GM12878 (cell line): ENCODE measurements around the gene ZNF628. TPM values are rescaled to one million over a fixed set of nuclear protein-coding genes. Genes with fewer than 3 reads are reported as not detected.

Source experiments
- ATAC-seq: fragments of 200-7000 bp; cut with Tn5 transposase; 3 replicates; pipeline ENCODE4 v1.9.1; 2020; ENCODE audit warnings: mild to moderate bottlenecking, moderate library complexity
- BruUV-seq: library from RNA; stranded (reverse); fragments of 400-500 nt; replicated peaks from 2 replicates; lab custom pipeline; 2021; lab: Mats Ljungman, UMichigan
- CTCF ChIA-PET: fragments of 300-600 bp; sonication (Branson Sonifier 250); formaldehyde crosslinking; extraction: SDS; loops from one replicate; lab custom pipeline; 2021; ENCODE audit warnings: inconsistent platforms; lab: Yijun Ruan, JAX
- POLR2A ChIA-PET: fragments of 350-600 bp; formaldehyde crosslinking; extraction: SDS; loops from one replicate; lab custom pipeline; 2021; ENCODE audit warnings: inconsistent platforms; lab: Charles Lee
- RAD21 ChIA-PET: fragments of 300-600 bp; sonication (Branson Sonifier 250); formaldehyde crosslinking; loops from one replicate; lab custom pipeline; 2023; ENCODE audit warnings: antibody characterized with exemption; ENCODE audit not compliant: unreplicated experiment; lab: Charles Lee
- SMC1A ChIA-PET: fragments of 300-600 bp; sonication (Branson Sonifier 250); formaldehyde crosslinking; loops from one replicate; lab custom pipeline; 2023; ENCODE audit not compliant: unreplicated experiment, uncharacterized antibody; lab: Charles Lee
- DNase-seq: peaks from one replicate; pipeline ENCODE4 v3.0.0-alpha.2; 2011; ENCODE audit warnings: low read depth, low spot score
- FAIRE-seq: peaks from 3 replicates; lab custom pipeline; 2011; peaks lifted over from hg19 to GRCh38; lab: Jason Lieb, UNC
- H2AFZ ChIP-seq: 2 replicates; pipeline ENCODE4 v1.6.0; 2011; ENCODE audit warnings: low read depth, low read length, control low read depth; ENCODE audit not compliant: control insufficient read depth
- H3K27ac ChIP-seq: 2 replicates; pipeline ENCODE4 v1.5.1; 2011; ENCODE audit warnings: control low read depth; ENCODE audit not compliant: control insufficient read depth, insufficient read depth
- H3K27me3 ChIP-seq, 2 experiments: replicated peaks in 1 of 2; 2 replicates each; pipeline versions ENCODE4 v1.6.0 to v1.6.1; 2011; ENCODE audit warnings: low read length in 1 of 2; ENCODE audit not compliant: control insufficient read depth in 2 of 2, insufficient read depth in 2 of 2
- H3K36me3 ChIP-seq, 2 experiments: 2 replicates each; pipeline ENCODE4 v1.5.1; 2011; ENCODE audit warnings: low read length in 1 of 2; ENCODE audit not compliant: control insufficient read depth in 2 of 2, insufficient read depth in 2 of 2
- H3K4me1 ChIP-seq: 2 replicates; pipeline ENCODE4 v1.6.1; 2011; ENCODE audit warnings: mild to moderate bottlenecking, low read length, moderate library complexity, mixed read lengths; ENCODE audit not compliant: control insufficient read depth, insufficient read depth
- H3K4me2 ChIP-seq: 2 replicates; pipeline ENCODE4 v1.6.0; 2011; ENCODE audit warnings: control low read depth; ENCODE audit not compliant: control insufficient read depth, insufficient read depth
- H3K4me3 ChIP-seq: fragments of 200-600 bp; sonication (generic); 2 replicates; pipeline ENCODE4 v1.5.1; 2016
- H3K79me2 ChIP-seq: 2 replicates; pipeline ENCODE4 v1.6.0; 2011; ENCODE audit warnings: low read length; ENCODE audit not compliant: control insufficient read depth, insufficient read depth
- H3K9ac ChIP-seq: 2 replicates; pipeline ENCODE4 v1.8.0; 2011; ENCODE audit warnings: low read length, control low read depth, mixed read lengths; ENCODE audit not compliant: control insufficient read depth, insufficient read depth
- H3K9me3 ChIP-seq: replicated peaks from 3 replicates; pipeline ENCODE4 v1.5.1; 2011; ENCODE audit warnings: mild to moderate bottlenecking, low read length; ENCODE audit not compliant: control insufficient read depth, insufficient read depth
- H4K20me1 ChIP-seq: 2 replicates; pipeline ENCODE4 v1.6.0; 2011; ENCODE audit not compliant: control insufficient read depth, insufficient read depth
- ASH2L ChIP-seq: fragments of 300-600, 200-600 bp; sonication (generic); IDR thresholded peaks from 2 replicates; pipeline ENCODE4 v1.6.1; 2017; ENCODE audit warnings: low read depth, mild to moderate bottlenecking, borderline replicate concordance
- BACH1 ChIP-seq: fragments of 450-650 bp; IDR thresholded peaks from 2 replicates; pipeline ENCODE4 v1.6.1; 2017; ENCODE audit warnings: mild to moderate bottlenecking, borderline replicate concordance
- CBX3 ChIP-seq: fragments of 200-600 bp; sonication (generic); IDR thresholded peaks from 2 replicates; pipeline ENCODE4 v1.6.1; 2016; ENCODE audit warnings: low read depth, borderline replicate concordance
- DPF2 ChIP-seq: fragments of 450-650 bp; IDR thresholded peaks from 2 replicates; pipeline ENCODE4 v1.6.1; 2017; ENCODE audit warnings: mild to moderate bottlenecking
- FOS ChIP-seq: IDR thresholded peaks from 3 replicates; pipeline ENCODE4 v1.6.1; 2011; ENCODE audit warnings: borderline replicate concordance; ENCODE audit not compliant: insufficient read length; ENCODE audit errors: extremely low read depth
- KLF5 ChIP-seq: fragments of 450-650 bp; IDR thresholded peaks from 2 replicates; pipeline ENCODE4 v1.6.1; 2014; ENCODE audit warnings: mild to moderate bottlenecking; ENCODE audit not compliant: partially characterized antibody
- NR2C1 ChIP-seq: fragments of 450-650 bp; IDR thresholded peaks from 2 replicates; pipeline ENCODE4 v1.6.1; 2017; ENCODE audit warnings: antibody characterized with exemption, mild to moderate bottlenecking, moderate library complexity
- RAD51 ChIP-seq: fragments of 450-650 bp; IDR thresholded peaks from 2 replicates; pipeline ENCODE4 v1.6.1; 2016; ENCODE audit warnings: moderate library complexity, mild to moderate bottlenecking, inconsistent platforms
- TBL1XR1 ChIP-seq: IDR thresholded peaks from 2 replicates; pipeline ENCODE4 v1.6.1; 2012; ENCODE audit warnings: low read depth, low read length, improper control_type of control experiment
- ZNF217 ChIP-seq: fragments of 450-650 bp; IDR thresholded peaks from 2 replicates; pipeline ENCODE4 v1.6.1; 2017; ENCODE audit warnings: antibody characterized with exemption, mild to moderate bottlenecking
- WGBS: methylation state at CpG from one replicate; pipeline ENCODE4 v1.1.6; 2016; ENCODE audit warnings: low lambda C conversion rate; ENCODE audit not compliant: insufficient replicate concordance, insufficient coverage; ENCODE audit errors: missing lambda C conversion rate; 5-methylcytosine and 5-hydroxymethylcytosine counted together
- in situ Hi-C: fragments of 300-500 bp; cut with MboI; formaldehyde crosslinking; loops from 9 replicates; pipeline ENCODE4 v1.14.3; 2018; ENCODE audit warnings: mixed read lengths
- intact Hi-C: fragments of 100-400 bp; cut with micrococcal nuclease; formaldehyde crosslinking; loops from one replicate; pipeline ENCODE4 v1.14.2; 2022; ENCODE audit not compliant: unreplicated experiment
- polyA plus RNA-seq, 11 experiments: library from polyadenylated mRNA; depleted of rRNA in 4 of 11; unstranded in 6 of 11; stranded (reverse) in 5 of 11; fragments of >200 nt; fragmentation: Nextera tagmentation in 4 of 11; fragmentation: Illumina TruSeq in 1 of 11; extraction: Ambion mirVana in 4 of 11; extraction: Trizol in 1 of 11; gene quantifications; 1 replicate in 1 of 11; 2 replicates in 10 of 11; pipeline versions ENCODE4 v1.2.1 to v1.2.3, GENCODE V29; 2011 to 2016; ENCODE audit warnings: inconsistent platforms in 2 of 11, missing spikeins in 2 of 11, low read depth in 1 of 11
- total RNA-seq, 4 experiments: library from RNA; depleted of rRNA in 3 of 4; stranded (reverse); fragments of >200 nt in 3 of 4; fragmentation: Illumina TruSeq in 1 of 4; extraction: Trizol in 1 of 4; gene quantifications; 2 replicates each; pipeline versions ENCODE4 v1.2.1 to v1.2.3, GENCODE V29; 2013 to 2021
- TF ChIP-seq, protein P1 (sequence below): IDR thresholded peaks from 2 replicates; pipeline ENCODE4 v1.6.1; 2011; ENCODE audit warnings: borderline replicate concordance, low read depth, mild to moderate bottlenecking, moderate library complexity, low read length; ENCODE audit not compliant: insufficient read depth, poor library complexity, severe bottlenecking
- TF ChIP-seq, protein P2 (sequence below): fragments of 450-650 bp; conservative IDR thresholded peaks from 2 replicates; pipeline ENCODE4 v1.6.1; 2017; ENCODE audit warnings: mild to moderate bottlenecking, moderate library complexity
- TF ChIP-seq, protein P3 (sequence below): IDR thresholded peaks from 2 replicates; pipeline ENCODE4 v1.6.1; 2012; ENCODE audit warnings: low read depth, low read length, improper control_type of control experiment
- TF ChIP-seq, protein P4 (sequence below): fragments of 450-650 bp; IDR thresholded peaks from 2 replicates; pipeline ENCODE4 v1.6.1; 2016; ENCODE audit warnings: mild to moderate bottlenecking
- TF ChIP-seq, protein P5 (sequence below): fragments of 450-650 bp; IDR thresholded peaks from 2 replicates; pipeline ENCODE4 v1.6.1; 2018; ENCODE audit warnings: mild to moderate bottlenecking, low read depth, moderate library complexity; ENCODE audit not compliant: partially characterized antibody

ZNF628 gene
- total and polyA plus RNA-seq, 10 of the 15 experiments (the other 5 are each of a cell fraction or from before 2014, with no cell fraction given) = 0.04 to 11.3 (median 1.6) TPM; not detected in 1

DNA sequence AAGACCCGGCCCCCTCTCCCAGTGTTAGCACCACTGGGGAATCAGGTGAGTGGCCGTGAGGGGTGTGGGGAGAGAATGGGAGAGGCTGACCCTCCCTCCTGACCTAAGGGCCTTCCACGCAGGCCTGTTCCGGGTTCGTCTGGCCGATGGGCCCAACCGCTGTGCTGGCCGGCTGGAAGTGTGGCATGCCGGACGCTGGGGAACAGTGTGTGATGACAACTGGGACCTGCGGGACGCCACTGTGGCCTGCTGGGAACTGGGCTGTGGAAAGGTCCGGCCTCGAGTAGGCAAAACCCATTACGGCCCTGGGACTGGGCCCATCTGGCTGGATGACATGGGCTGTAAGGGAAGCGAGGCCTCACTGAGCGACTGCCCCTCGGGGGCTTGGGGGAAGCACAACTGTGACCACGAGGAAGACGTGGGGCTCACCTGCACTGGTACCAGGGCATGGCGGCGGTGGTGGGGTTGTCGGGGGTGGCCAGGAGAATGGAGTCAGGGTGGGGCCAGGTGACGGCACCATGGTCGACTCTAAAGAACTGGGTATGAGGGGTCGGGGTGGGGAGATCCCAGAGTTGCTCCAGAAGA, 24.0 kb downstream of the ZNF628 start:
- no peaks in the 10 kb centered on the region for H4K20me1 ChIP-seq
- BruUV-seq = no TSS peak
- H3K27ac ChIP-seq = no peak overlapping the region
- H3K4me3 ChIP-seq = no peak overlapping the region
- ChIA-PET RAD21 (no interaction called here), CTCF (interaction anchor here (0.6 kb wide), 1 partner anchor 353 kb away, joined by 7 read pairs; no protein-coding TSS in a partner anchor), SMC1A (no interaction called here), POLR2A (no interaction called here)
- no peak overlapping the region for H3K4me2 ChIP-seq
- intact Hi-C loops (no loop called here), in situ Hi-C loops (no loop called here)
- H2AFZ ChIP-seq = no peak overlapping the region
- H3K4me1 ChIP-seq = peaks cover 5% of the 10 kb centered on the region
- FAIRE-seq (no peak), DNase-seq (no peak), ATAC-seq (no peak)
- H3K79me2 ChIP-seq = no peaks in the 10 kb centered on the region
- no peaks in the 10 kb centered on the region for H3K36me3 ChIP-seq
- H3K9ac ChIP-seq = no peak overlapping the region
- no peaks in the 10 kb centered on the region; a peak in 1 of 4 replicates for H3K27me3 ChIP-seq
- 46% methylated on average over 25 of the region's 26 CpGs for WGBS
- H3K9me3 ChIP-seq = no peaks in the 10 kb centered on the region
- TF ChIP-seq, protein P1, sequence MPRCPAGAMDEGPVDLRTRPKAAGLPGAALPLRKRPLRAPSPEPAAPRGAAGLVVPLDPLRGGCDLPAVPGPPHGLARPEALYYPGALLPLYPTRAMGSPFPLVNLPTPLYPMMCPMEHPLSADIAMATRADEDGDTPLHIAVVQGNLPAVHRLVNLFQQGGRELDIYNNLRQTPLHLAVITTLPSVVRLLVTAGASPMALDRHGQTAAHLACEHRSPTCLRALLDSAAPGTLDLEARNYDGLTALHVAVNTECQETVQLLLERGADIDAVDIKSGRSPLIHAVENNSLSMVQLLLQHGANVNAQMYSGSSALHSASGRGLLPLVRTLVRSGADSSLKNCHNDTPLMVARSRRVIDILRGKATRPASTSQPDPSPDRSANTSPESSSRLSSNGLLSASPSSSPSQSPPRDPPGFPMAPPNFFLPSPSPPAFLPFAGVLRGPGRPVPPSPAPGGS = no peak
- TF ChIP-seq, protein P2, sequence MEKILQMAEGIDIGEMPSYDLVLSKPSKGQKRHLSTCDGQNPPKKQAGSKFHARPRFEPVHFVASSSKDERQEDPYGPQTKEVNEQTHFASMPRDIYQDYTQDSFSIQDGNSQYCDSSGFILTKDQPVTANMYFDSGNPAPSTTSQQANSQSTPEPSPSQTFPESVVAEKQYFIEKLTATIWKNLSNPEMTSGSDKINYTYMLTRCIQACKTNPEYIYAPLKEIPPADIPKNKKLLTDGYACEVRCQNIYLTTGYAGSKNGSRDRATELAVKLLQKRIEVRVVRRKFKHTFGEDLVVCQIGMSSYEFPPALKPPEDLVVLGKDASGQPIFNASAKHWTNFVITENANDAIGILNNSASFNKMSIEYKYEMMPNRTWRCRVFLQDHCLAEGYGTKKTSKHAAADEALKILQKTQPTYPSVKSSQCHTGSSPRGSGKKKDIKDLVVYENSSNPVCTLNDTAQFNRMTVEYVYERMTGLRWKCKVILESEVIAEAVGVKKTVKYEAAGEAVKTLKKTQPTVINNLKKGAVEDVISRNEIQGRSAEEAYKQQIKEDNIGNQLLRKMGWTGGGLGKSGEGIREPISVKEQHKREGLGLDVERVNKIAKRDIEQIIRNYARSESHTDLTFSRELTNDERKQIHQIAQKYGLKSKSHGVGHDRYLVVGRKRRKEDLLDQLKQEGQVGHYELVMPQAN = no peak
- TF ChIP-seq, protein P3, sequence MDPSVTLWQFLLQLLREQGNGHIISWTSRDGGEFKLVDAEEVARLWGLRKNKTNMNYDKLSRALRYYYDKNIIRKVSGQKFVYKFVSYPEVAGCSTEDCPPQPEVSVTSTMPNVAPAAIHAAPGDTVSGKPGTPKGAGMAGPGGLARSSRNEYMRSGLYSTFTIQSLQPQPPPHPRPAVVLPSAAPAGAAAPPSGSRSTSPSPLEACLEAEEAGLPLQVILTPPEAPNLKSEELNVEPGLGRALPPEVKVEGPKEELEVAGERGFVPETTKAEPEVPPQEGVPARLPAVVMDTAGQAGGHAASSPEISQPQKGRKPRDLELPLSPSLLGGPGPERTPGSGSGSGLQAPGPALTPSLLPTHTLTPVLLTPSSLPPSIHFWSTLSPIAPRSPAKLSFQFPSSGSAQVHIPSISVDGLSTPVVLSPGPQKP = no peak
- no peak for TF ChIP-seq KLF5
- TF ChIP-seq BACH1 = no peak
- no peak for TF ChIP-seq RAD51
- TF ChIP-seq FOS = no peak
- TF ChIP-seq, protein P4, sequence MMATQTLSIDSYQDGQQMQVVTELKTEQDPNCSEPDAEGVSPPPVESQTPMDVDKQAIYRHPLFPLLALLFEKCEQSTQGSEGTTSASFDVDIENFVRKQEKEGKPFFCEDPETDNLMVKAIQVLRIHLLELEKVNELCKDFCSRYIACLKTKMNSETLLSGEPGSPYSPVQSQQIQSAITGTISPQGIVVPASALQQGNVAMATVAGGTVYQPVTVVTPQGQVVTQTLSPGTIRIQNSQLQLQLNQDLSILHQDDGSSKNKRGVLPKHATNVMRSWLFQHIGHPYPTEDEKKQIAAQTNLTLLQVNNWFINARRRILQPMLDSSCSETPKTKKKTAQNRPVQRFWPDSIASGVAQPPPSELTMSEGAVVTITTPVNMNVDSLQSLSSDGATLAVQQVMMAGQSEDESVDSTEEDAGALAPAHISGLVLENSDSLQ = no peak
- TF ChIP-seq, protein P5, sequence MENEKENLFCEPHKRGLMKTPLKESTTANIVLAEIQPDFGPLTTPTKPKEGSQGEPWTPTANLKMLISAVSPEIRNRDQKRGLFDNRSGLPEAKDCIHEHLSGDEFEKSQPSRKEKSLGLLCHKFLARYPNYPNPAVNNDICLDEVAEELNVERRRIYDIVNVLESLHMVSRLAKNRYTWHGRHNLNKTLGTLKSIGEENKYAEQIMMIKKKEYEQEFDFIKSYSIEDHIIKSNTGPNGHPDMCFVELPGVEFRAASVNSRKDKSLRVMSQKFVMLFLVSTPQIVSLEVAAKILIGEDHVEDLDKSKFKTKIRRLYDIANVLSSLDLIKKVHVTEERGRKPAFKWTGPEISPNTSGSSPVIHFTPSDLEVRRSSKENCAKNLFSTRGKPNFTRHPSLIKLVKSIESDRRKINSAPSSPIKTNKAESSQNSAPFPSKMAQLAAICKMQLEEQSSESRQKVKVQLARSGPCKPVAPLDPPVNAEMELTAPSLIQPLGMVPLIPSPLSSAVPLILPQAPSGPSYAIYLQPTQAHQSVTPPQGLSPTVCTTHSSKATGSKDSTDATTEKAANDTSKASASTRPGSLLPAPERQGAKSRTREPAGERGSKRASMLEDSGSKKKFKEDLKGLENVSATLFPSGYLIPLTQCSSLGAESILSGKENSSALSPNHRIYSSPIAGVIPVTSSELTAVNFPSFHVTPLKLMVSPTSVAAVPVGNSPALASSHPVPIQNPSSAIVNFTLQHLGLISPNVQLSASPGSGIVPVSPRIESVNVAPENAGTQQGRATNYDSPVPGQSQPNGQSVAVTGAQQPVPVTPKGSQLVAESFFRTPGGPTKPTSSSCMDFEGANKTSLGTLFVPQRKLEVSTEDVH = no peak
- TF ChIP-seq ASH2L = no peak
- no peak for TF ChIP-seq DPF2
- TF ChIP-seq TBL1XR1 = no peak
- TF ChIP-seq ZNF217 = no peak
- no peak for TF ChIP-seq NR2C1
- no peak for TF ChIP-seq CBX3
